Measurements from ENCODE around the gene MTSS2. TPM values are rescaled to one million over a fixed set of nuclear protein-coding genes. Genes with fewer than 3 reads are reported as not detected.
"Not testable (repeated sequence)": the region's sequence is repeated elsewhere in the genome, so short reads cannot be mapped to it uniquely, and the experiment has no call there.

Gene MTSS2
- total and polyA plus RNA-seq, 2 of the 8 experiments (the other 6 are each of a cell fraction or from before 2014, with no cell fraction given), result 23.3 to 36.7 TPM

GRCh38 chr16:70644763-70645597, 40.9 kb downstream of the MTSS2 start (continued):
- TF ChIP-seq CBX5 (IDR thresholded peaks at IDR 0.05; ENCODE audit: low read depth, low read length), result no peak
- no peak for TF ChIP-seq YY1 (IDR thresholded peaks at IDR 0.05; ENCODE audit: low read depth, low read length)
- TF ChIP-seq SP1 (IDR thresholded peaks at IDR 0.05; ENCODE audit: low read depth, low read length), result no peak
- peak; percentile 26 to 32 (median 26); a peak in 3 of 4 replicates for TF ChIP-seq CTCF (IDR thresholded peaks at IDR 0.05; ENCODE audit: control extremely low read depth in 1 of 3, insufficient read depth in 1 of 3, low read depth in 1 of 3, low read length in 3 of 3)
- no peak; the same call in 1 of the 2 replicates for TF ChIP-seq EGR1 (IDR thresholded peaks at IDR 0.05; ENCODE audit: borderline replicate concordance, low read depth, low read length)
- TF ChIP-seq RAD21 (IDR thresholded peaks at IDR 0.05 in 1 of 2, conservative IDR thresholded peaks at IDR 0.05 in 1 of 2; ENCODE audit: low read depth in 2 of 2, low read length in 2 of 2), result peak; percentile 40 to 50

- H2BK20ac ChIP-seq (ENCODE audit: low read length), result not testable (repeated sequence)
Measured at GRCh38 chr16:70643264-70643663, 42.6 kb downstream of the MTSS2 start.

More at GRCh38 chr16:70643264-70643663, 42.6 kb downstream of the MTSS2 start:
- WGBS, 2 experiments (ENCODE audit: extremely low coverage in 1 of 2, insufficient coverage in 1 of 2, insufficient read length in 1 of 2, insufficient replicate concordance in 2 of 2, low coverage in 1 of 2, low lambda C conversion rate in 2 of 2, missing lambda C conversion rate in 1 of 2), result 77% methylated on average over 7 of the region's 7 CpGs; no CpG with 5 or more reads in 1 of the 2 experiments
- H2BK15ac ChIP-seq (ENCODE audit: low read length); H2AK5ac ChIP-seq (ENCODE audit: low read depth, low read length); H3K14ac ChIP-seq (ENCODE audit: insufficient read length); H3K27me3 ChIP-seq (replicated peaks in 1 of 4; ENCODE audit: control insufficient read depth in 3 of 4, extremely low read depth in 1 of 4, insufficient read depth in 3 of 4, low read length in 3 of 4); H3K79me2 ChIP-seq (ENCODE audit: control insufficient read depth in 1 of 2, insufficient read depth in 2 of 2, low read length in 2 of 2); H4K5ac ChIP-seq (ENCODE audit: insufficient read length, low read depth, low read length); H3K4me2 ChIP-seq (ENCODE audit: insufficient read depth in 1 of 2, low read depth in 2 of 2, low read length in 2 of 2); H2BK5ac ChIP-seq (ENCODE audit: low read depth, low read length); H3K9me3 ChIP-seq (ENCODE audit: insufficient read depth in 2 of 2, low read depth in 1 of 2, low read length in 1 of 2); FAIRE-seq; H3K27ac ChIP-seq (ENCODE audit: low read depth, low read length); H3K4me3 ChIP-seq (ENCODE audit: extremely low read depth in 1 of 4, insufficient read depth in 2 of 4, low read depth in 3 of 4, low read length in 4 of 4); H3K4ac ChIP-seq (replicated peaks; ENCODE audit: insufficient read length, low read depth, low read length); H2BK120ac ChIP-seq (replicated peaks; ENCODE audit: low read depth, low read length); H3K9ac ChIP-seq (replicated peaks in 1 of 4; ENCODE audit: extremely low read depth in 1 of 4, low read depth in 3 of 4, low read length in 3 of 4); H3K79me1 ChIP-seq (ENCODE audit: low read depth, low read length); H4K91ac ChIP-seq (replicated peaks; ENCODE audit: insufficient read length, low read length); H3K4me1 ChIP-seq (replicated peaks in 1 of 4; ENCODE audit: control insufficient read depth in 3 of 4, insufficient read depth in 4 of 4, low read length in 3 of 4); H3K23me2 ChIP-seq (ENCODE audit: low read depth, low read length); DNase-seq (ENCODE audit: low read depth in 1 of 2, low spot score in 2 of 2); H3K23ac ChIP-seq (ENCODE audit: insufficient read length); H2BK12ac ChIP-seq (ENCODE audit: low read depth, low read length); H3K18ac ChIP-seq (ENCODE audit: extremely low read depth, low read length); H3K36me3 ChIP-seq (ENCODE audit: control insufficient read depth in 2 of 4, insufficient read depth in 4 of 4, low read length in 3 of 4); H3K56ac ChIP-seq (replicated peaks; ENCODE audit: insufficient read length, low read depth, low read length); H2AFZ ChIP-seq (ENCODE audit: low read length); H4K8ac ChIP-seq (ENCODE audit: extremely low read depth, insufficient read depth, low read length); H4K20me1 ChIP-seq (replicated peaks in 1 of 2; ENCODE audit: control insufficient read depth in 1 of 2, insufficient read depth in 2 of 2, low read length in 2 of 2); CTCF ChIA-PET (ENCODE audit: partially characterized antibody): not testable (repeated sequence)
- POLR2A ChIA-PET (ENCODE audit: partially characterized antibody), result interaction anchor here (0.7 kb wide), 1 partner anchor 250 kb away, joined by 3 read pairs; no protein-coding TSS in a partner anchor

All from H1 (cell line).